COLO668 (cell line): ENCODE data around the gene PCBD1.

Experiments
- DNase-seq: peaks from one replicate; lab custom pipeline; 2025; ENCODE audit not compliant: unreplicated experiment; lab: John Stamatoyannopoulos, UW

Gene PCBD1

GRCh38 chr10:70905071-70906021, 17.0 kb upstream of the PCBD1 start:
- DNase-seq = no peak

GRCh38 chr10:70903262-70903921, 15.0 kb upstream of the PCBD1 start:
- peak; percentile 17 for DNase-seq

GRCh38 chr10:70902661-70903261, 14.4 kb upstream of the PCBD1 start:
- DNase-seq = no peak

GRCh38 chr10:70901276-70901878, 13.0 kb upstream of the PCBD1 start:
- DNase-seq = no peak

GRCh38 chr10:70899096-70899495, 10.7 kb upstream of the PCBD1 start:
- DNase-seq = no peak

GRCh38 chr10:70898687-70899086, 10.3 kb upstream of the PCBD1 start:
- no peak for DNase-seq

- DNase-seq = no peak
These were observed 8.2 kb upstream of the PCBD1 start for GRCh38 chr10:70896551-70896950.

GRCh38 chr10:70894416-70894815, 6.1 kb upstream of the PCBD1 start:
- DNase-seq = no peak

GRCh38 chr10:70893227-70894006, 5.1 kb upstream of the PCBD1 start:
- DNase-seq = no peak

- DNase-seq = no peak
These were observed 4.3 kb upstream of the PCBD1 start for GRCh38 chr10:70892631-70893030.

GRCh38 chr10:70891627-70892026, 3.3 kb upstream of the PCBD1 start:
- no peak for DNase-seq

GRCh38 chr10:70890917-70891431, 2.6 kb upstream of the PCBD1 start:
- DNase-seq = peak; percentile 6

- DNase-seq = no peak
These were observed 926 bp upstream of the PCBD1 start for GRCh38 chr10:70889291-70889690.

- DNase-seq = no peak
These were observed 1.3 kb downstream of the PCBD1 start for GRCh38 chr10:70886921-70887665.

- no peak for DNase-seq
These were observed 2.1 kb downstream of the PCBD1 start for GRCh38 chr10:70885931-70886903.

GRCh38 chr10:70885481-70885880, 2.9 kb downstream of the PCBD1 start:
- no peak for DNase-seq

- DNase-seq = no peak
These were observed 3.6 kb downstream of the PCBD1 start for GRCh38 chr10:70884741-70885140.

- DNase-seq = peak; percentile 57
These were observed 8.3 kb downstream of the PCBD1 start for GRCh38 chr10:70880077-70880534.
